ENCODE results near the gene ITPRID1.
A peak's percentile ranks its signal among the peaks of the same experiment; 100 is the strongest.

ITPRID1 gene

DNA sequence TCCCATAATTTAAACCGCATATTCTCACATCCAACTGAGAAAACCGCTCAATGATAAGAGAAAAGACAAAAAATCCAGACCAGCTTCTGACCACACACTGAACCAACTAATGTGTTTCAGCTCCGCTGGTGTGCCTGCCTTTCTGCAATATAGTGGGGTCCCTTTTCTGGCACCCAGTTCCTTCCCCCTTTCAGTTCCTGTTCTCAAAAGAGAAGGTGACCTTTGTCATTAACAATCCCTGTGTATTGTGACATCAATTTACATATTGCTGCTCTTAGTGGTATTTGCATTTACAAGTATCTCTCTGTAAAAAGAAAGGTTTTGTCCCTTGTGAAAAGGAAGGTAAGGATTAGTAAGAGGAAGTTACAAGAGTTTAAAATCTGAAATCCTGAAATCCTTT is 174.5 kb downstream of the ITPRID1 start:
- peak overlapping the region; percentile 29 for H3K4me2 ChIP-seq (ENCODE audit: low read length)
- TF ChIP-seq, protein P1, sequence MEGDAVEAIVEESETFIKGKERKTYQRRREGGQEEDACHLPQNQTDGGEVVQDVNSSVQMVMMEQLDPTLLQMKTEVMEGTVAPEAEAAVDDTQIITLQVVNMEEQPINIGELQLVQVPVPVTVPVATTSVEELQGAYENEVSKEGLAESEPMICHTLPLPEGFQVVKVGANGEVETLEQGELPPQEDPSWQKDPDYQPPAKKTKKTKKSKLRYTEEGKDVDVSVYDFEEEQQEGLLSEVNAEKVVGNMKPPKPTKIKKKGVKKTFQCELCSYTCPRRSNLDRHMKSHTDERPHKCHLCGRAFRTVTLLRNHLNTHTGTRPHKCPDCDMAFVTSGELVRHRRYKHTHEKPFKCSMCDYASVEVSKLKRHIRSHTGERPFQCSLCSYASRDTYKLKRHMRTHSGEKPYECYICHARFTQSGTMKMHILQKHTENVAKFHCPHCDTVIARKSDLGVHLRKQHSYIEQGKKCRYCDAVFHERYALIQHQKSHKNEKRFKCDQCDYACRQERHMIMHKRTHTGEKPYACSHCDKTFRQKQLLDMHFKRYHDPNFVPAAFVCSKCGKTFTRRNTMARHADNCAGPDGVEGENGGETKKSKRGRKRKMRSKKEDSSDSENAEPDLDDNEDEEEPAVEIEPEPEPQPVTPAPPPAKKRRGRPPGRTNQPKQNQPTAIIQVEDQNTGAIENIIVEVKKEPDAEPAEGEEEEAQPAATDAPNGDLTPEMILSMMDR (IDR thresholded peaks at IDR 0.05; ENCODE audit: low read depth, low read length, poor library complexity, severe bottlenecking), result no peak
- TF ChIP-seq EZH2phosphoT487 (IDR thresholded peaks at IDR 0.05; ENCODE audit: borderline replicate concordance, low read length), result no peak

DNA sequence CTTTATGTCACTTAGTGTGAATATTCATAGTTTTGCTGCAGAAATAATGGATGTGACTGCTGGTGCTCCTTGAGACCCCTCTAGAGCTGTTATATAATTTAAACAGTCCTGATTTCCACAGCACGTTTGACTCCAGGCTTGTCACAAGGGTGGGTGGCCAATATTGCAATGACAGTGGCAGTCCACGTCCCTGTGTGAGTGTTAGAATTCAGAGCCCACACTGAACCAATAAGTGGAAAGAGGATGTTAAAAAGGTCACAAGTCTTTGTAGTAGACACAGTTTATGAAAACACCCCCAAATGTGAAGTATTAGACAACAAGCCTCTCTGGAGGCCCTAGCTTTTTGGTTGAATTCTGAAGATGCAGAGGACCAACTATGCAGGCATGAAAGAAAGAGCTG is 175.1 kb downstream of the ITPRID1 start:
- Histone ChIP-seq H3K27ac (ENCODE audit: low read depth, low read length) (no peak overlapping the region), H3K4me2 (ENCODE audit: low read length) (peak overlapping the region; percentile 29), H3K9me3 (ENCODE audit: control insufficient read depth, insufficient read depth, low read length) (no peaks in the 10 kb centered on the region)

More for the DNA sequence above, 174.5 kb downstream of the ITPRID1 start:
- H3K27me3 ChIP-seq (ENCODE audit: control insufficient read depth, low read length), result peaks cover 17% of the 10 kb centered on the region
- H4K20me1 ChIP-seq (ENCODE audit: control insufficient read depth, insufficient read depth, low read depth, low read length), result no peaks in the 10 kb centered on the region
- peaks cover 23% of the 10 kb centered on the region for H3K4me1 ChIP-seq (ENCODE audit: control insufficient read depth, low read length)
- no peaks in the 10 kb centered on the region for H3K36me3 ChIP-seq (ENCODE audit: control insufficient read depth, low read length)
- H3K4me3 ChIP-seq (ENCODE audit: low read length), result peak overlapping the region; percentile 1; the same call in 1 of the 2 replicates
- no peaks in the 10 kb centered on the region for H3F3A ChIP-seq (ENCODE audit: control insufficient read depth, insufficient read depth)
- H3K9me2 ChIP-seq (replicated peaks; ENCODE audit: control insufficient read depth, low read length), result no peaks in the 10 kb centered on the region
- H3K27ac ChIP-seq (ENCODE audit: low read depth, low read length), result no peak overlapping the region
- H3K79me2 ChIP-seq (ENCODE audit: control insufficient read depth, low read length), result no peaks in the 10 kb centered on the region
- no peaks in the 10 kb centered on the region for H3K9me3 ChIP-seq (ENCODE audit: control insufficient read depth, insufficient read depth, low read length)

DNA sequence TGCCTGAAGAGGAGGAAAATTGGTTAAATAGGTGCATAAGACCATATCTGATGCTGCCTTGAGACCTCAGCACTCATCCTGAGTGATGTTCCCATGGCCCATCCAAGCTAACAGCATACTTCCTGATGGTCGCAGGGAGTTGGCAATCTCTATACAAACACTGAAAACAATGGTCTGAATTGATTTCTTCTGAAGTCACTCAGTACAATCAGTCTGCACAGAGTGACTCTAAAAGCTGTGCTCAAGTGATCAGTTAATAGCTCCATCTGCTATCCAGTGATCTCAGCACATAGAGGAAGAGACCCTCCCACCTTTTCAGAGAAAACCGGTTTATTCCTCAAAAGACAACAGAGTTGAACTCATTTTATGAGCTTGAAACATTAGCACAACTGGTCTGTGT is 177.0 kb downstream of the ITPRID1 start:
- Histone ChIP-seq H3K79me2 (ENCODE audit: control insufficient read depth, low read length) (no peaks in the 10 kb centered on the region), H3K4me1 (ENCODE audit: control insufficient read depth, low read length) (peaks cover 23% of the 10 kb centered on the region), H3K4me2 (ENCODE audit: low read length) (no peak overlapping the region), H3K4me3 (ENCODE audit: low read length) (no peak overlapping the region), H3K27me3 (ENCODE audit: control insufficient read depth, low read length) (peaks cover 21% of the 10 kb centered on the region), H3K9me3 (ENCODE audit: control insufficient read depth, insufficient read depth, low read length) (no peaks in the 10 kb centered on the region), H3F3A (ENCODE audit: control insufficient read depth, insufficient read depth) (no peaks in the 10 kb centered on the region), H3K9me2 (replicated peaks; ENCODE audit: control insufficient read depth, low read length) (no peaks in the 10 kb centered on the region), H3K36me3 (ENCODE audit: control insufficient read depth, low read length) (no peaks in the 10 kb centered on the region), H3K27ac (ENCODE audit: low read depth, low read length) (no peak overlapping the region), H4K20me1 (ENCODE audit: control insufficient read depth, insufficient read depth, low read depth, low read length) (no peaks in the 10 kb centered on the region)
- no peak for TF ChIP-seq EZH2phosphoT487 (IDR thresholded peaks at IDR 0.05; ENCODE audit: borderline replicate concordance, low read length)
- TF ChIP-seq, protein P1 (IDR thresholded peaks at IDR 0.05; ENCODE audit: low read depth, low read length, poor library complexity, severe bottlenecking), result no peak

More for the DNA sequence above, 175.1 kb downstream of the ITPRID1 start:
- Histone ChIP-seq H4K20me1 (ENCODE audit: control insufficient read depth, insufficient read depth, low read depth, low read length) (no peaks in the 10 kb centered on the region), H3K4me1 (ENCODE audit: control insufficient read depth, low read length) (peaks cover 23% of the 10 kb centered on the region), H3K79me2 (ENCODE audit: control insufficient read depth, low read length) (no peaks in the 10 kb centered on the region), H3K27me3 (ENCODE audit: control insufficient read depth, low read length) (peaks cover 18% of the 10 kb centered on the region), H3K4me3 (ENCODE audit: low read length) (peak overlapping the region; percentile 1; the same call in 1 of the 2 replicates), H3K36me3 (ENCODE audit: control insufficient read depth, low read length) (no peaks in the 10 kb centered on the region), H3F3A (ENCODE audit: control insufficient read depth, insufficient read depth) (no peaks in the 10 kb centered on the region), H3K9me2 (replicated peaks; ENCODE audit: control insufficient read depth, low read length) (no peaks in the 10 kb centered on the region)
- TF ChIP-seq EZH2phosphoT487 (IDR thresholded peaks at IDR 0.05; ENCODE audit: borderline replicate concordance, low read length), result no peak
- TF ChIP-seq, protein P1 (IDR thresholded peaks at IDR 0.05; ENCODE audit: low read depth, low read length, poor library complexity, severe bottlenecking), result no peak
